ENCODE measurements around the gene GLB1L2. TPM values are rescaled to one million over a fixed set of nuclear protein-coding genes. Genes with fewer than 3 reads are reported as not detected.

Gene GLB1L2
- total and polyA plus RNA-seq, 2 of the 13 experiments (the other 11 are each of a cell fraction or from before 2014, with no cell fraction given): 0.59 to 0.69 TPM

DNA sequence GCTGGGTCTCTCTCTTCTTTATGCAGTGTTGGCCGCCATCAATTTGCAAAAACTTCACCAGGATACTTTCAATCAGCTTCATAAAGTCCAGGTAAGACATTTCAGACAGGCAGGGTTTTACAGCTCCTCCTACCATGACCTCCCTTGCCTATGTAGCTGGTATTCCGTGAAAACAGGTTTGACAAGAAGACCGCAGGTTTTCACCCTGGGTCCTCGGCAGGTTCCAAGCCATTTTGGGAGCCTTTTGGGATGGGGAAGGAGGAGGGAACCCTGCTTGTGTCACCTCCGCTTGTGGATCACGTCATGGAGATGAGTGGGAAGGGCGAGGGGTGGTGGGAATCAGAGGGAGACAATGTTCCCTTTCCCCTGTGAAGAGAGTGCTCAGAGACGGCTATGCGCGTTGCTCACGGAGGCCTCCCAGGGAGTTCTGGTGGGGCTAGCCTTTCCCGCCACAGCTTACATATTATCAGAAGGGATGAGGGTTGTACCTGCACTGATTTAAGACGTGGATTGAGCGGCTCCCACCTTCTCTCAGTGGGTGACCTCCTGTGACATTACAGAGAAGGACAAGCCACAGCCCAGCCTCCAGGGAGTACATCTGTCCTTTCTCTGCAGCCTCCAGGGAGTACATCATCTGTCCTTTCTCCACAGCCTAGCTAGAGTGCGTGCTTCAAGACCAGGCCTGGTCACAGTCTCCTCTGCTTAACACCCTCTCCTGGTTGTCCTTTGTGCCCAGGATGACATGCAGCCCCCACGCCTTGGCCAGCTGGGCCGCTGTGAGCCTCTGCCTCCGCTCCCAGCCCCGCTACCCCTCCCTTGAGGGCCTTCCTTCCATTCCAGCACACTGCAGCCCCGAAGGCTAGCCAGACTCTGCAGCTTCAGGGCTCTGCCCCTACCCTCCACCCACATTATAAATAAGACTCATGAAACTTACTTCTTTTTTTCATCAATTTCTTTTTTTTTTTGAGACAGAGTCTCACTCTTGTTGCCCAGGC lies 38.4 kb upstream of the GLB1L2 start:
- no peaks in the 10 kb centered on the region for H3K36me3 ChIP-seq (replicated peaks in 1 of 2; ENCODE audit: control insufficient read depth in 1 of 2, insufficient read depth in 2 of 2, low read length in 2 of 2)
- no peak overlapping the region for H3K27ac ChIP-seq (ENCODE audit: extremely low read length, insufficient read depth, low read length)
- no peaks in the 10 kb centered on the region for H3K79me2 ChIP-seq (ENCODE audit: insufficient read depth, low read length)
- WGBS (ENCODE audit: low lambda C conversion rate): 31% methylated on average over 15 of the region's 20 CpGs
- H3K4me3 ChIP-seq (replicated peaks in 1 of 3; ENCODE audit: insufficient read depth in 1 of 3, low read depth in 2 of 3, low read length in 3 of 3): no peak overlapping the region
- FAIRE-seq: no peak
- intact Hi-C loops (cut with micrococcal nuclease; ENCODE audit: unreplicated experiment) (no loop called here), in situ Hi-C loops (cut with HindIII; ENCODE audit: extremely low pct_ligation_motif_present, low pct_unique_long_range_greater_than_20kb) (no loop called here)
- H2AFZ ChIP-seq (ENCODE audit: low read length): no peak overlapping the region
- H3K27me3 ChIP-seq (ENCODE audit: control insufficient read depth in 1 of 2, insufficient read depth in 2 of 2, low read length in 2 of 2): peaks cover 0 to 30% of the 10 kb centered on the region in 2 experiments; a peak in 2 of 5 replicates
- H3K4me2 ChIP-seq (ENCODE audit: low read depth, low read length): no peak overlapping the region
- H4K20me1 ChIP-seq (ENCODE audit: insufficient read depth, low read length): no peaks in the 10 kb centered on the region
- ChIA-PET POLR2A (no interaction called here), CTCF (ENCODE audit: low intra/inter-chr PET ratio, low total read pairs) (no interaction called here)
- TF ChIP-seq PAX8 (CRISPR knock-in tag; IDR thresholded peaks at IDR 0.05; ENCODE audit: borderline replicate concordance) (no peak), ZMAT3 (CRISPR knock-in tag; conservative IDR thresholded peaks at IDR 0.05) (no peak), ZNF235 (CRISPR knock-in tag; IDR thresholded peaks at IDR 0.05; ENCODE audit: borderline replicate concordance) (no peak), GABPA (IDR thresholded peaks at IDR 0.05; ENCODE audit: low read depth, low read length) (no peak), GABPA (CRISPR knock-in tag; IDR thresholded peaks at IDR 0.05; ENCODE audit: low read depth) (no peak), ATM (IDR thresholded peaks at IDR 0.05; ENCODE audit: borderline replicate concordance) (no peak), HDAC6 (IDR thresholded peaks at IDR 0.05; ENCODE audit: low read depth, low read length) (no peak), SMC3 (IDR thresholded peaks at IDR 0.05; ENCODE audit: low read length) (no peak), ZNF644 (CRISPR knock-in tag; IDR thresholded peaks at IDR 0.05; ENCODE audit: low read depth) (no peak), SIN3A (IDR thresholded peaks at IDR 0.05; ENCODE audit: borderline replicate concordance, low read depth, low read length) (no peak), ZIK1 (CRISPR knock-in tag; IDR thresholded peaks at IDR 0.05; ENCODE audit: borderline replicate concordance, low read depth) (no peak), ZNF44 (CRISPR knock-in tag; IDR thresholded peaks at IDR 0.05) (no peak), PHB2 (IDR thresholded peaks at IDR 0.05; ENCODE audit: partially characterized antibody) (no peak), RBM22 (optimal IDR thresholded peaks at IDR 0.05; ENCODE audit: low read length) (no peak), MBNL3 (CRISPR knock-in tag; conservative IDR thresholded peaks at IDR 0.05) (no peak)
- TF ChIP-seq, protein P1, sequence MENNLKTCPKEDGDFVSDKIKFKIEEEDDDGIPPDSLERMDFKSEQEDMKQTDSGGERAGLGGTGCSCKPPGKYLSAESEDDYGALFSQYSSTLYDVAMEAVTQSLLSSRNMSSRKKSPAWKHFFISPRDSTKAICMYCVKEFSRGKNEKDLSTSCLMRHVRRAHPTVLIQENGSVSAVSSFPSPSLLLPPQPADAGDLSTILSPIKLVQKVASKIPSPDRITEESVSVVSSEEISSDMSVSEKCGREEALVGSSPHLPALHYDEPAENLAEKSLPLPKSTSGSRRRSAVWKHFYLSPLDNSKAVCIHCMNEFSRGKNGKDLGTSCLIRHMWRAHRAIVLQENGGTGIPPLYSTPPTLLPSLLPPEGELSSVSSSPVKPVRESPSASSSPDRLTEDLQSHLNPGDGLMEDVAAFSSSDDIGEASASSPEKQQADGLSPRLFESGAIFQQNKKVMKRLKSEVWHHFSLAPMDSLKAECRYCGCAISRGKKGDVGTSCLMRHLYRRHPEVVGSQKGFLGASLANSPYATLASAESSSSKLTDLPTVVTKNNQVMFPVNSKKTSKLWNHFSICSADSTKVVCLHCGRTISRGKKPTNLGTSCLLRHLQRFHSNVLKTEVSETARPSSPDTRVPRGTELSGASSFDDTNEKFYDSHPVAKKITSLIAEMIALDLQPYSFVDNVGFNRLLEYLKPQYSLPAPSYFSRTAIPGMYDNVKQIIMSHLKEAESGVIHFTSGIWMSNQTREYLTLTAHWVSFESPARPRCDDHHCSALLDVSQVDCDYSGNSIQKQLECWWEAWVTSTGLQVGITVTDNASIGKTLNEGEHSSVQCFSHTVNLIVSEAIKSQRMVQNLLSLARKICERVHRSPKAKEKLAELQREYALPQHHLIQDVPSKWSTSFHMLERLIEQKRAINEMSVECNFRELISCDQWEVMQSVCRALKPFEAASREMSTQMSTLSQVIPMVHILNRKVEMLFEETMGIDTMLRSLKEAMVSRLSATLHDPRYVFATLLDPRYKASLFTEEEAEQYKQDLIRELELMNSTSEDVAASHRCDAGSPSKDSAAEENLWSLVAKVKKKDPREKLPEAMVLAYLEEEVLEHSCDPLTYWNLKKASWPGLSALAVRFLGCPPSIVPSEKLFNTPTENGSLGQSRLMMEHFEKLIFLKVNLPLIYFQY (CRISPR knock-in tag; IDR thresholded peaks at IDR 0.05; ENCODE audit: borderline replicate concordance): no peak
- no peaks in the 10 kb centered on the region for H3K9me3 ChIP-seq (ENCODE audit: low read length)
- no peak overlapping the region for H3K9ac ChIP-seq (ENCODE audit: insufficient read depth, low read depth, low read length)
- ATAC-seq: no peak
- BruUV-seq (replicated peaks): no TSS peak
- no peaks in the 10 kb centered on the region for H3K4me1 ChIP-seq (ENCODE audit: insufficient read depth, low read length)
- no peak for DNase-seq (ENCODE audit: low spot score)
